Progenitor cell of endocrine pancreas (in vitro differentiated cells): ENCODE data around the gene MARVELD1. TPM values are rescaled to one million over a fixed set of nuclear protein-coding genes. Genes with fewer than 3 reads are reported as not detected.

ENCODE experiments used
- DNase-seq: peaks from one replicate; pipeline ENCODE4 v3.0.0; 2021; ENCODE audit warnings: low spot score; ENCODE audit not compliant: unreplicated experiment
- H3K27ac Mint-ChIP-seq: 2 replicates; pipeline ENCODE4 v1.8.0; 2021; ENCODE audit warnings: mild to moderate bottlenecking, moderate library complexity, mixed read lengths
- H3K27me3 Mint-ChIP-seq: 2 replicates; pipeline ENCODE4 v1.8.0; 2021; ENCODE audit warnings: mixed read lengths
- H3K36me3 Mint-ChIP-seq: 2 replicates; pipeline ENCODE4 v1.8.0; 2022; ENCODE audit warnings: mixed read lengths; ENCODE audit not compliant: insufficient read depth
- H3K4me1 Mint-ChIP-seq: 2 replicates; pipeline ENCODE4 v1.8.0; 2021; ENCODE audit warnings: low read depth, mixed read lengths
- H3K4me3 Mint-ChIP-seq: 2 replicates; pipeline ENCODE4 v1.8.0; 2021; ENCODE audit warnings: low read depth, mild to moderate bottlenecking, moderate library complexity, mixed read lengths
- H3K9me3 Mint-ChIP-seq: 2 replicates; pipeline ENCODE4 v1.8.0; 2021; ENCODE audit warnings: low read depth, mixed read lengths
- CTCF ChIP-seq: fragments of 200-600 bp; sonication (generic); IDR thresholded peaks from one replicate; pipeline ENCODE4 v1.5.0; 2021; ENCODE audit warnings: antibody characterized with exemption, mild to moderate bottlenecking; ENCODE audit not compliant: unreplicated experiment
- total RNA-seq: library from RNA; stranded (reverse); gene quantifications from 2 replicates; pipeline ENCODE4 v1.2.1, GENCODE V29; 2021

MARVELD1 gene
- total RNA-seq, 1 donor from 2014 or later: 14.3 TPM

GRCh38 chr10:97754726-97755125 lies 41.2 kb downstream of the MARVELD1 start:
- Mint-ChIP-seq H3K4me1 (peaks cover 1% of the 10 kb centered on the region), H3K9me3 (no peaks in the 10 kb centered on the region), H3K27ac (peak overlapping the region; percentile 71), H3K36me3 (peaks cover 28% of the 10 kb centered on the region), H3K27me3 (no peaks in the 10 kb centered on the region), H3K4me3 (no peak overlapping the region)
- TF ChIP-seq CTCF: no peak
- no peak for DNase-seq

GRCh38 chr10:97755718-97756117 lies 42.2 kb downstream of the MARVELD1 start:
- DNase-seq: no peak
- Mint-ChIP-seq H3K9me3 (no peaks in the 10 kb centered on the region), H3K36me3 (peaks cover 27% of the 10 kb centered on the region), H3K4me3 (no peak overlapping the region), H3K27ac (no peak overlapping the region), H3K4me1 (peaks cover 1% of the 10 kb centered on the region), H3K27me3 (no peaks in the 10 kb centered on the region)
- no peak for TF ChIP-seq CTCF

GRCh38 chr10:97757471-97757870 lies 43.9 kb downstream of the MARVELD1 start:
- Mint-ChIP-seq H3K27ac (no peak overlapping the region), H3K27me3 (no peaks in the 10 kb centered on the region), H3K36me3 (peaks cover 27% of the 10 kb centered on the region), H3K4me1 (peaks cover 1% of the 10 kb centered on the region), H3K4me3 (no peak overlapping the region), H3K9me3 (no peaks in the 10 kb centered on the region)
- DNase-seq: no peak
- TF ChIP-seq CTCF: no peak

GRCh38 chr10:97759158-97759887 lies 45.8 kb downstream of the MARVELD1 start:
- Mint-ChIP-seq H3K36me3 (peaks cover 20% of the 10 kb centered on the region), H3K27ac (no peak overlapping the region), H3K9me3 (no peaks in the 10 kb centered on the region), H3K4me1 (peaks cover 5% of the 10 kb centered on the region), H3K27me3 (no peaks in the 10 kb centered on the region), H3K4me3 (no peak overlapping the region)
- TF ChIP-seq CTCF: peak; percentile 98
- peak; percentile 83 for DNase-seq

GRCh38 chr10:97759946-97760345 lies 46.4 kb downstream of the MARVELD1 start:
- H3K27ac Mint-ChIP-seq: peak overlapping the region; percentile 62
- H3K4me1 Mint-ChIP-seq: peaks cover 11% of the 10 kb centered on the region
- H3K9me3 Mint-ChIP-seq: no peaks in the 10 kb centered on the region
- TF ChIP-seq CTCF: no peak
- DNase-seq: no peak
- H3K27me3 Mint-ChIP-seq: no peaks in the 10 kb centered on the region
- no peak overlapping the region for H3K4me3 Mint-ChIP-seq
- H3K36me3 Mint-ChIP-seq: peaks cover 15% of the 10 kb centered on the region
